COR-L47 (cell line): ENCODE measurements around the gene KDM5C.

Experiments used
- DNase-seq: peaks from one replicate; lab custom pipeline; 2025; lab: John Stamatoyannopoulos, UW

Gene KDM5C

GRCh38 chrX:53224860-53225797 is at the start of gene KDM5C:
Gene KDM5C, minus strand, starts transcription at chrX:53225207. Its CDS starts 318 bp downstream, at chrX:53224889.
- peak; percentile 75 for DNase-seq

- no peak for DNase-seq
Measured at GRCh38 chrX:53272808-53273337, 47.9 kb upstream of the KDM5C start.

- DNase-seq = no peak
Measured at GRCh38 chrX:53269536-53270107, 44.6 kb upstream of the KDM5C start.

GRCh38 chrX:53268173-53268572 is 43.2 kb upstream of the KDM5C start:
- no peak for DNase-seq

GRCh38 chrX:53266914-53267313 is 41.9 kb upstream of the KDM5C start:
- DNase-seq = no peak

GRCh38 chrX:53265771-53266574 is 41.0 kb upstream of the KDM5C start:
- DNase-seq = no peak

- no peak for DNase-seq
Measured at GRCh38 chrX:53263597-53264094, 38.6 kb upstream of the KDM5C start.

- DNase-seq = no peak
Measured at GRCh38 chrX:53262918-53263394, 37.9 kb upstream of the KDM5C start.

GRCh38 chrX:53262189-53262917 is 37.3 kb upstream of the KDM5C start:
- DNase-seq = no peak

- no peak for DNase-seq
Measured at GRCh38 chrX:53261355-53261972, 36.5 kb upstream of the KDM5C start.

- no peak for DNase-seq
Measured at GRCh38 chrX:53260836-53261235, 35.8 kb upstream of the KDM5C start.

GRCh38 chrX:53257670-53258423 is 32.8 kb upstream of the KDM5C start:
- no peak for DNase-seq

GRCh38 chrX:53257166-53257565 is 32.2 kb upstream of the KDM5C start:
- no peak for DNase-seq

- no peak for DNase-seq
Measured at GRCh38 chrX:53256446-53257041, 31.5 kb upstream of the KDM5C start.

- no peak for DNase-seq
Measured at GRCh38 chrX:53255738-53256191, 30.8 kb upstream of the KDM5C start.

- DNase-seq = no peak
Measured at GRCh38 chrX:53254570-53255461, 29.8 kb upstream of the KDM5C start.

GRCh38 chrX:53253293-53254020 is 28.4 kb upstream of the KDM5C start:
- DNase-seq = no peak

- DNase-seq = no peak
Measured at GRCh38 chrX:53251307-53251706, 26.3 kb upstream of the KDM5C start.
